NCI-H1930 (cell line): ENCODE measurements around the gene ID1.
"Not testable (repeated sequence)": the region's sequence is repeated elsewhere in the genome, so short reads cannot be mapped to it uniquely, and the experiment has no call there.

Experiments used
- DNase-seq, 2 experiments: peaks; one replicate each; lab custom pipeline; 2025; lab: John Stamatoyannopoulos, UW

Gene ID1

DNA sequence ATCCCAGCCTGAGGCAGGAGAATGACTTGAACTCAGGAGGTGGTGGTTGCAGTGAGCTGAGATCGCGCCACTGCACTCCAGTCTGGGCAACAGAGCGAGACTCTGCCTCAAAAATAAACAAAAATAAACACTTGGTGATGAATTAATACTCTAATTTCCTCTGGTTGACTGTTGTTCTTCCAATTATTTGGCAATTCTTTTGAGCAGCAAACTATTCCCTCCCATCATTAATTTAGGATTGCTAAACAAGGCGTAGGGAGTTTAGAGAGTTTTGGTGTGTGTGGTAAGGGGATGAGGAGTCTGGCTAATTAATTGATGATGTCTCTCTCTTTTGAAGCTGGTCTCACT lies 2.7 kb upstream of the ID1 start:
- no peak for DNase-seq

DNA sequence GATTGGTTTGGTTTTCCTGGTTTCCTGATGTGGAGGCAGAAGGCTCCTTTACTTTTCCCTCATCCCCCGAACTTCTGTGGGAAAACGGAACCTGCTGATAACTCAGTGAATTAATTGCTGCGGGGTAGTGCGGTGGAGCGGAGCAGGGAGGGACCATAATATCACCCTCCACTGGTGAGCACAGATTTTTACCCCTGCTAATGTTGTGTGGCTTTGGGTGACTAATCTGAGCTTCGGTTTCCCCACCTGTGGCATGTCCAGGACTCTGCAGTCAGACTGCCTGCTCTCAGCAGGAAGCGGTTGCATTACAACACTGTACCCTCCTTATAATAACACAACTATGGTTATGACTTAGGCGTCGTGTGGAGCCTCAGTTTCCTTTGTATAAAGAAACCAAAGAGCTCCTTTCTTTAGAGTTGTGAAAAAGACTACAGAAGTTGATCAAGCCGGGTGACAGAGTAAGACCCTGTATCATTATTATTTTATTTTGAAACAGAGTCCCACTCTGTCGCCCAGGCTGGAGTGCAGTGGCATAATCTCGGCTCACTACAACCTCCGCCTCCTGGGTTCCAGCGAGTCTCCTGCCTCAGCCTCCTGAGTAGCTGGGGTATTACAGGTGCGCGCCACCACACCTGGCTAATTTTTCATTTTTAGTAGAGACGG lies 2.2 kb upstream of the ID1 start:
- DNase-seq = no peak

DNA sequence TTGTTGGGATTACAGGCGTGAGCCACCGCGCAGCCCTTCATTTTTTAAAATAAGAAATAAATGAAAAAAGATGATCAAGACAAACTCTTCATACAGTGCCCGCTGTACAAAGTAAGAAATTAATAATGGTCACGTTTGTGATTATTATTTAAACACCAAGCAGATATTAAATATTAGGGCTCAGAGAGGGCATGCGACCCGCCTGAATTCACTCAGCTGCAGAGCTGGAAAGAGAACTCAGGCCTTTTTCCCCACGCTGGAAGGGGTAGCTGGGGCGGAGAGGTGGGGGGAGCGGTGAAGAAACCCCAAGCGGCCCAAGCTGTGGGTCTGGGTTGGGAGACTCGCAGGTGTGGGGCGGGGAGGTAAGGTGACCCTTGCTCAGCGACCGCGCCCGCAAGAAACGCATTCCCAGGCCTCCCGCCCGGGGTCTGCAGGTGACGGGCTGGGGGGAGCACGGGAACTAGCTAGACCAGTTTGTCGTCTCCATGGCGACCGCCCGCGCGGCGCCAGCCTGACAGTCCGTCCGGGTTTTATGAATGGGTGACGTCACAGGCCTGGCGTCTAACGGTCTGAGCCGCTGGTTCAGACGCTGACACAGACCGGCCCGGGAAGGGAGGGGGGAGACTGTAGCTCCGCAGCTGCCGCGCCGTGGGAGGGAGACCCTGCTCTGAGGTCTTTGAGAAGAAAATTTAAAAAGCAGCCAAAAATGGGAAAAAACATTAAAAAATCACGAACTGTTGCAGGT lies 1.1 kb upstream of the ID1 start:
- peak; percentile 99 to 100 for DNase-seq

DNA sequence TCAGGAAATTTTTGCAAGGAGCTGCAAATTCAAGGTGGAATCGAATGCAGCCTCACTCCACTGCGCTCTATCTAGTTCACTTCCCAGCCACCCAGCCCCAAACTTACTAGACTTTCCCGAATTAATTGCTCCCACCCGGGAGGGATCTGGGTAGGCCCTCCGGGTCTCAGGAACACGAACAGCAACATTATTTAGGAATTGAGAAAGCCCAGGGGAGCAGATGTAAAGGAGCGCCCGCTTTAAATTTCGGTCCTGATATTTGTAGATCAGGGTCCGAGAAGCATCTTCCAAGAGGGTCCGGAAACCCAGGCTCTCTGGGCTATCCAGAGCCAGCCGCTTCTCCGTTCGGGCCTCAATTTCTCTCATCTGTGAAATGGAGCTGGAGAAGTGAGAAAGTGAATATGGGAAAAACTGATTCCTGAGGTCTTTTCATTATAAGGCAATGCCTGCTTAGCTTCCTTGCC lies 490 bp upstream of the ID1 start:
- peak in 1 of 2 experiments; percentile 75 for DNase-seq

DNA sequence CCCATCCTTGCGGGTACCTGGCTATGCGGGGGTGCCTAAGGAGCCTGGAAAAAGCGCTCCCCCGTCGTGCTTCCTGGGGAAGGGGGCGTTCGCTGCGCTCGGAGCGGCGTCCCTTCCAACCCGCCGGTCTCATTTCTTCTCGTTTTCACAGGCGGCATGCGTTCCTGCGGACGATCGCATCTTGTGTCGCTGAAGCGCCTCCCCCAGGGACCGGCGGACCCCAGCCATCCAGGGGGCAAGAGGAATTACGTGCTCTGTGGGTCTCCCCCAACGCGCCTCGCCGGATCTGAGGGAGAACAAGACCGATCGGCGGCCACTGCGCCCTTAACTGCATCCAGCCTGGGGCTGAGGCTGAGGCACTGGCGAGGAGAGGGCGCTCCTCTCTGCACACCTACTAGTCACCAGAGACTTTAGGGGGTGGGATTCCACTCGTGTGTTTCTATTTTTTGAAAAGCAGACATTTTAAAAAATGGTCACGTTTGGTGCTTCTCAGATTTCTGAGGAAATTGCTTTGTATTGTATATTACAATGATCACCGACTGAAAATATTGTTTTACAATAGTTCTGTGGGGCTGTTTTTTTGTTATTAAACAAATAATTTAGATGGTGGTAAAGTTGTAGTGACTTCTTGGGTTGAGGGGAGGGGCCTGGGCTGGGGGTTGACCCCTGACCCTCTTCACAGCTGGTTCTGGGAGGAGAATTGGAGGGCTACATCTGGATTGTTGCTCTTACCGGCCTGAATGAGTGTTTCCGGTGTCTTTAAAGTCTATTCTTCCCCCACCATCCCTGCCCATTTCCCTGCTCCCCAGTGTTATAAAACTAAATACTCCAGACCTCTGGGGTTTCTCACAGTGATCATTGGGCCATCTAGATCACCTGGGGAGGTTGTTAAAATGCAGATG lies 1.1 kb downstream of the ID1 start:
- DNase-seq = no peak

DNA sequence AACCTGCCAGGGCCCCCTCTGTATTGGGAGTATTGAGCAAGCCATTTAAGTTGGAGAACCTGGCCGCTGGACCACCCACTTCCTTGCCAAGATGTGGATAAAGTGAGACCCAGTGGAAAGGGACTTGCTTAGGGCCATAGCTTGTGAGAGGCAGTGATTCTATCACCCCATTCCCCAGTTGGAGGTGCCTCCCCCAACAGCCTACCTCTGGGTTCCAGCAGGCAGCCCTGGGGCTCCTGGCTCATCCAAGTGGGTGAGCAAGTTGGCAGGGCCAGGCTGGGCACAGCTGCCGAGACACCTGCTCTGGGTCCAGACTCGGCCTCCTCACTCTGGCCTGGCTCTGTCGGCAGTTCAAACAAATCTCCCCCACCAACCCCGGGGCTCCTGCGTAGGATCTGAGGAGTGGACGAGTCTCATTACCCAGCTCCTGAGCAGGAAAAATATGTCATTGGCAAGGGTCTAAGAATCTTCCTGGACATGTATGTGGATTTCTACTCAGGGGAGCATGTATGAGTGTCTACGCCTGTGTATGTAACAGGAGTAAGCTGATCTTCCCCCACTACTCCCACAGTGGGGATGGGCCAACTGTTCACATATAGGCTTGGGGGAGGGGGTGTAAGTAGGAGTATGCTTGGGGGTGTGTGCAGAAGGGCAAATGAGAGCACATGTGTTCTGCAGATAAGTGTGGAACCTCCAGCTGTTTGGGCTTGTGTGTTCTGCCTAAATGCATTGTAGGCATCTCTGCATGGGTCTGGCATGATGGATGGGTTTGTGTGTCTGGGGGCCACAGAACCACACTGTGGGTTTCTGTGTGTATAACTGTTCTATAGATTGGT lies 1.9 kb downstream of the ID1 start:
- peak; percentile 67 to 68 for DNase-seq

DNA sequence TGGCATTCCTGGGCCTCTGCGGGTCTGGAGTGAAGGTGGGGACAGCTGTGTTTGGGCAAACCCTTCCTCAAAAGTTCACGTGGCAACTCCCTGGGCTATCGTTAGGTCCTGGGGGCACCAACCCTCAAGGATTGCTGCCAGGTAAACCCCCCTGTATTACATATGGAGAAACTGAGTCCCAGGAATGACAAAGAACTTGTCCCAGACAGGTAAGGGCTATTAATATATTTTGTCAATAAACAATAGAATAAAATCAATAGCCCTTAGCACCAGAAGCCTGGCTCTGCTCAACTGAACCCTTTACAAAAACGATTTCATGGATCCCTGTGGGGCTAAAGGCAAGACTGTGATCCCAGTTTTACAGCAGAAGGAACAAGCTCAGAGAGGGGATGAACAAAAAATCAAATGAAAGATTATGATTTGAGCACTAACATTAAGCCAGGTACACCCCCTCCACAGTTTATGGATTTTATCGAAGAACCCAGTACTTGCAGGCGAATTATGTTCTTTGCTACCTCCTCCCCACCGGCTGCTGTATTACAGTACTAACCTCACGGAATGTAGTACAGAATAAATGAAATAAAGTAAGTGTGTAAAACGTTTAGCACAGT lies 2.7 kb downstream of the ID1 start:
- no peak for DNase-seq

DNA sequence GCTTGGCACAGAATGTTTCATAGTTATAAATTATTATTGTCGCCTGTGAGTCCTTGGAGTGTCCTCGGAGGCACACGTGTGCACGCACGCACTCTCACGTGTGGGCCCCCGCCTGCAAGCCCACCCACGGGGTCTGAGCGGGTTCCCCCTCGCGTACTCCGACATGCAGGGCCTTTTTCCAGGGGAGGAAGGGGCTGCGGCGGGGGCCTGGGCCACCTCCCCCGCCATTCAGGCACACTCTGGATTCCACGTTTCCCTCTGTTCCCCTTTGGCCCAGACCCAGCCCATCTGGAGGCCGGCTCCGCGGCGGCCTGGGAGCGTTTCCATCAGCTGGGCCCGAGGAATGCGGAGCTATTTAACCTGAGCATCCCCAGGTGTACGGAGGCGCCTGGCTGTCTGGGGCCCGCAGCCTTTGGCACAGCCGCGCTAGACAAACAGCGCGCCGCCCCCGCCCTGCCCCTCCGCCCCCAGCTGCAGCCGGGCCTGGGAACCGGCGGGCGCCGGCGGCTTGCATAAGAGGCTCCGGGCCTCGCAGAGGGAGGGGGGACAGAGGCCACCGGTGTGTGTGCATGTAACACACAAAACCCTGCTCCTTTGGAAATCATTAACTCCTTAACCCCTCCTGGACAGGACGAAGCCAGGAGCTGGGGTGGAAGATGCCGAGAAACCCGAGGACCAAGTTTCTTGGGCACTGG lies 3.3 kb downstream of the ID1 start:
- peak; percentile 71 to 84 for DNase-seq

DNA sequence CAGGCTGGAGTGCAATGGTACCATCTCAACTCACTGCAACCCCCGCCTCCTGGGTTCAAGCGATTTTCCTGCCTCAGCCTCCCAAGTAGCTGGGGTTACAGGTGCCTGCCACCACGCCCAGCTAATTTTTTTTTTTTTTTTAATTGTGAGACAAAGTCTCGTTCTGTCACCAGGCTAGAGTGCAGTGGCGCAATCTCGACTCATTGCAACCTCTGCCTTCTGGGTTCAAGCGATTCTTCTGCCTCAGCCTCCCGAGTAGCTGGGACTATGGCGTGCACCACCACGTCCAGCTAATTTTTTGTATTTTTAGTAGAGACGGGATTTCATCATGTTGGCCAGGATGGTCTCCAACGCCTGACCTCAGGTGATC lies 7.2 kb downstream of the ID1 start:
- DNase-seq = not testable (repeated sequence)

DNA sequence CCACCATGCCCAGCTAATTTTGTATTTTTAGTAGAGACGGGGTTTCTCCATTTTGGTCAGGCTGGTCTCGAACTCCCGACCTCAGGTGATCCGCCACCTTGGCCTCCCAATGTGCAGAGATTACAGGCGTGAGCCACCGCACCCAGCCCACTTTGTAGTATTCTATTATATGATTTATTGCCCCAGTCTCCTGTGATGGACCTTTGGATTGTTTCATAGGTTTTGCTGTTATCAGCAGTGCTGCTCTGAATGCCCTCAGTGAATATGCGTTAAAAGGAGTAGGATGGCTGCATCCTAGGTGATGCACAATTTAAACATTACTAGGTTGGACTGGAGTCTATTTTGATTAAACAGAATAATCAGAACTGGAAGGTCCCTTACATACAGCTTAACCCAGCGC lies 10.3 kb downstream of the ID1 start:
- no peak for DNase-seq

DNA sequence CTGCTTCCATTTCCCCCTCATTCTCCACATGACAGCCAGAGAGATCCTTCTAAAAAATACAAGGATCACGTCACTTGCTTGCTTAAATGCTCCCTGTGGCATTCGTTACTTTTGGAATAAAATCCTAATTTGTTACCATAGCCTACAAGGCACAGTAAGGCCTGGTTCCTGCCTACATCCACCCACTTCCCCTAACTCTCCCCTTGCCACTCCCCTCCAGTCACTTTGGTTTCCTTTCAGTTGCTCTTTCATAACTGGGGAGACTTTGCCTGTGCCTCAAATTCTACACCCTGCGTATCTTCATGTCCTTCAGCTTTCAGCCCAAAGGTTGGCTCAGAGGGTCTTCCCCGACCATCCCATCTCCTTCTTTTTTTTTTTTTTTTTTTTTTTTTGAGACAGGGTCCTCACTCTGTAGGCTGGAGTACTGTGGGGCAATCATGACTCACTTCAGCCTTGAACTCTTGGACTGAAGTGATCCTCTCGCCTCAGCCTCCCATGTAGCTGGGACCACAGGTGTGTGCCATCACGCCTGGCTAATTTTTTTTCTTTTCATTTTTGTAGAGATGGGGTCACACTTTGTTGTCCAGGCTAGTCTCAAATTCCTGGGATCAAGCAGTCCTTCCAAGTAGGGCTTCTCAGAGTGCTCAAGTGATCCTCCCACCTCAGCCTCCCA lies 12.5 kb downstream of the ID1 start:
- no peak for DNase-seq

DNA sequence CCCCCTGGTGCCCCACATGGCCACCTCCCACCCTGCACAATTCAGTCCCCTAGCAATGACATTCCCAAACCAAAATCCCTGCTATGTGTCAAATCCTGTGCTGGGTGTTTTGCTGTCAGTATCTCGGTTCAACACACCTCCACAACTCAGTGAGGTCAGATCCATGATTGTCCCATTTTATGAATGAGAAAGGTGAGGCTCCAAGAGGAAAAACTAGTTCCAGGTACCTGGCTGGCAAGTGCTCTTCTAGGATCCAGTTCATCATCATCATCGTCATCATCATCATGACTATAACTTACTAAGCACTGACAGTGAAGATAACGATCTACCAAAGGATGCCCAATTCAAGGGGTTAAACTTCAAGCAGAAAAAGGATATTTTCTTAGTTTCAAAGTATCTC lies 15.2 kb downstream of the ID1 start:
- DNase-seq = no peak

DNA sequence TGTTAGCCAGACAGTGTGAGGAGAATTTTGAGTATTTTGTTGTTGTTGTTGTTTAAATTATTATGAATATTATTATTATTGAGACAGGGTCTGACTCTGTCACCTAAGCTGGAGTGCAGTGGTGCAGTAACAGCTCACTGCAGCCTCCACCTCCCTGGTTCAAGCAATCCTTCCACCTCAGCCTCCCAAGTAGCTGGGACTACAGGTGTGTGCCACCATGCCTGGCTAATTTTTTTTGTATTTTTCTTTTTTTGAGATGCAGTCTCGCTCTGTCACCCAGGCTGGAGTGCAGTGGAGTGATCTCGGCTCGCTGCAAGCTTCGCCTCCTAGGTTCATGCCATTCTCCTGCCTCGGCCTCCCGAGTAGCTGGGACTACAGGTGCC lies 18.0 kb downstream of the ID1 start:
- DNase-seq = not testable (repeated sequence)

DNA sequence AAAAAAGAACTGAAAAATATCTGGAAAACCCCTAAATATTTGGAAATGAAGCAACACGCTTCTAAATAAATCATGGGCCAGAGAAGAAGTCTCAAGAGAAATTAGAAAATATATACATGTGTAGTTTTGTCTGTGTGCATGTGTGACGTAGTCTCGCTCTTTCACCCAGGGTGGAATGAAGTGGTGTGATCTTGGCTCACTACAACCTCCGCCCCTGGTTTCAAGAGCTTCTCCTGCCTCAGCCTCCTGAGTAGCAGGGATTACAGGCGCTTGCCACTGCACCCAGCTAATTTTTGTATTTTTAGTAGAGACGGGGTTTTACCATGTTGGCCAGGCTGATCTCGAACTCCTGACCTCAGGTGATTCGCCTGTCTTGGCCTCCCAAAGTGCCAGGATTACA lies 21.4 kb downstream of the ID1 start:
- not testable (repeated sequence) for DNase-seq

DNA sequence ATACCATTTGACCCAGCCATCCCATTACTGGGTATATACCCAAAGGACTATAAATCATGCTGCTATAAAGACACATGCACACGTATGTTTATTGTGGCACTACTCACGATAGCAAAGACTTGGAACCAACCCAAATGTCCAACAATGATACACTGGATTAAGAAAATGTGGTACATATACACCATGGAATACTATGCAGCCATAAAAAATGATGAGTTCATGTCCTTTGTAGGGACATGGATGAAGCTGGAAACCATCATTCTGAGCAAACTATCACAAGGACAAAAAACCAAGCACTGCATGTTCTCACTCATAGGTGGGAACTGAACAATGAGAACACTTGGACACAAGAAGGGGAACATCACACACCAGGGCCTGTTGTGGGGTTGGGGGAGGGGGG lies 23.0 kb downstream of the ID1 start:
- DNase-seq = not testable (repeated sequence)

DNA sequence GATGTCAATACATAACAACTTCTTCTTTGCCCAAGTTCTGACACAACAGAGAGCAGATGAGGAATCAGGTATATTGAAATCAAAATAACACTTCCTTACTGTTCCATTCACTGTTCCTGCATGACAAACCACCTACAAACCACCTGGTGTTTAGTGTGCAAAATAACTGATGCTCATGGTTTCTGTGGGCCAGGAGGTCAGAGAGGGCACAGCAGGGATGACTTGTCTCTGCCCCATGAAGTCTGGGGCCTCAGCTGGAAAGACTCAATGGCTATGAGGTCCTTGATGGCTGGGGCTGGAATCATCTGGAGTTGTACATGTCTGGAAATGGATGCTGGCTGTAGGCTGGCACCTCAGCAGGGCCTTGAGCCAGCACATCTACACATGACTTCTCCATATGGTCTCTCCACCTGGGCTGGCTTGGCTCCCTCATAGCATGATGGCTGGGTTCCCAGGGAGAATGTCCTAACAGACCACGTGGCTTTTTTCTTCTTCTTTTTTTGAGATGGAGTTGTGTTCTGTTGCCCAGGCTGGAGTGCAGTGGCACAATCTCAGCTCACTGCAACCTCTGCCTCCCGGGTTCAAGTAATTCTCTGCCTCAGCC lies 25.2 kb downstream of the ID1 start:
- DNase-seq = no peak

DNA sequence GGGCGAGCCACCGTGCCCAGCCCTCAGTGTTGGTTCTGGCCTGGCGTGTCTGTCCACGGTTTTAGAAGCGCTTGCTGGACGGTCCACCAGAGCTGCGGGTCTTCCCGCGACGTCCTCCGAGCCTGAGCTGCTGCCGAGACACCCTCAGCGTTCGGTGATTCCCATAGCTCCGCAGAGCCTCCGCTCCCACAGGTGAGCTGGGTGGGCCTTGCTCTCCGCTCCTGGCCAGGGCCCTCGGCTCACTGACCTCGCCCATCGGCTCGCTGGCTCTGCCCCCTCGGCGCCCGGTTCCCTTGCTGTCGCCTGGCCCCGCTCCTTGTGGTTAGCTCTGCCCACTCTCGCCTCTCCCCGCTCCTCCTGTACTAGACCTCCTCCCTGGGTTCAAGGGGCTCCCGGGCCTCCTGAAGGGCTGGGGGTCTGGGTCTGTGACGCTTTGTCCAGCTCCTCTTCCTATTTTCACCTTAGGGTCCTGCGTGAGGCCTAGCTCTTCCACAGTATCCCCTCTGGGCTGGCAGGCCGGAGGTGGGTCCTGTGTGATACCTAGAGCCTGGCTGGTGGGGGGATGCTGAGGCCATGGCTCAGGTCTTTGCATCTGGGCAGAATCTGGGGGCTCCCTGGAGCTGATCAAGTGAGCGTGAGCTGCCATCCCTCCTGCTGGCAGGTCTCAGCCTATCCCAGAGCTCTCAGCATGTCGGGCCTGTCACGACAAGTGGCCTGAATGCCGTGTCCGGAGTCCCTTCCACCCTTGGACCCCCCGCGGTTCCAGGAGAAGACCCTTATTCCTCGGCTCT lies 27.7 kb downstream of the ID1 start:
- DNase-seq = no peak

DNA sequence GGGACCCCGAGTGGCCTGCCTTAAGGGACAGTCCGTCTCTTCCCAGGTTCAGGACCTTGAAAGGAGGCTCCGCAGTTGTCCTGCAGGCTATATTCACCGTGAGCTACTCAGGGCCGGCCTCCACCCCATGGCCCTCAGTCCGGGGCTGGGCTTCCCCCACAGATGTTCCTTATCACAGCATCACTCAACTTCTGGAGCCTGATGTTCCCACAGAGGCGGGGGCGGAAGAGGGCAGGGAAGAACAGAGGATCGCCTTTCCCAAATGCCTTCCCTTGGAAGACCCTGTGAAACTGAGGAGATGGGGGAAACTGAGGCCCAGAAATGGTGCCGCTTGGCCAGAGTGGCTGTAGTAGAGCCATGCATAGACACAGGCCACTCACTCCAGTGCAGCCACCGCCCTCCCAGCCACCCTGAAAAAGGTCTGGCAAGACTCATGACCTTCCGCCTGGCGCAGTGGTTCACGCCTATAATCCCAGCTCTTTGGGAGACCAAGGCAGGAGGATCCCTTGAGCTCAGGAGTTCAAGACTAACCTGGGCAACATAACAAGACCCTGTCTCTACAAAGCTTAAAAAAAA lies 28.3 kb downstream of the ID1 start:
- no peak for DNase-seq

DNA sequence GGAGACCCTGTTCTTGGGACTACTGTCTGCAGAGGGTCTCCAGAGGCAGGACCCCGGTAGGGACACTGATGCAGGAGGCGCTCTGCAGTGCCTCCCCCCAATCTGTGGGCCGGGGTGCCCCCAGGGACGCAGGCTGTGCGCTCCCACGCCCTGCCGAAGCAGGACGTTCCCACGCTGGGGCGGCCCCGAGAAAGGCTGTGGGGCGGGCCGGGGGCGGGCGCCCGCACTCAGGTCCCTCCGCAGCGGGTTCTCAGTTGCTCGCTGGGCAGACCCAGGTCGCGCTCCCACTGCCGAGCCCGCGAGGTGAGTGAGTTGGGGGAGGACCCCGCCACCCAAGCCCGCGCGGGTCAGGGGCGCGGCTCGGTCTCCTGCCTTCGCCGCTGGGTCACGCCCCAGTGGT lies 32.6 kb downstream of the ID1 start, which contains the start of gene COX4I2:
Gene COX4I2 (plus strand): TSS at position 253 of the 400 bp plus-strand sequence. CDS start 1,106 bp downstream, outside the sequence.
- no peak for DNase-seq
